CD4-positive, alpha-beta T cell treated with Interleukin-6 at 100 ng/mL for 8 hours (primary cell): ENCODE data around the gene ANGPTL8.

Source experiments
- DNase-seq: peaks from one replicate; pipeline ENCODE4 v3.0.0-alpha.2; 2020; ENCODE audit warnings: mixed read lengths, low spot score

The ANGPTL8 gene

GRCh38 chr19:11261431-11261970, 22.1 kb downstream of the ANGPTL8 start:
- no peak for DNase-seq

- DNase-seq: no peak
Observed at GRCh38 chr19:11261971-11262839, 22.8 kb downstream of the ANGPTL8 start, which contains the start of gene DOCK6. Gene DOCK6 (minus strand): TSS chr19:11262524. CDS start chr19:11262440, 84 bp downstream.

- no peak for DNase-seq
Observed at GRCh38 chr19:11263726-11264125, 24.3 kb downstream of the ANGPTL8 start.

GRCh38 chr19:11264452-11265176, 25.2 kb downstream of the ANGPTL8 start:
- no peak for DNase-seq

GRCh38 chr19:11265177-11265784, 25.9 kb downstream of the ANGPTL8 start:
- no peak for DNase-seq

GRCh38 chr19:11265785-11266236, 26.4 kb downstream of the ANGPTL8 start:
- no peak for DNase-seq

GRCh38 chr19:11267316-11268085, 28.1 kb downstream of the ANGPTL8 start:
- DNase-seq: no peak

GRCh38 chr19:11268783-11269267, 29.4 kb downstream of the ANGPTL8 start:
- no peak for DNase-seq

GRCh38 chr19:11269408-11269807, 30.0 kb downstream of the ANGPTL8 start:
- DNase-seq: no peak

- DNase-seq: no peak
Observed at GRCh38 chr19:11273296-11273695, 33.9 kb downstream of the ANGPTL8 start.

- no peak for DNase-seq
Observed at GRCh38 chr19:11273989-11274388, 34.6 kb downstream of the ANGPTL8 start.

- no peak for DNase-seq
Observed at GRCh38 chr19:11274533-11275086, 35.2 kb downstream of the ANGPTL8 start.

GRCh38 chr19:11278670-11279069, 39.3 kb downstream of the ANGPTL8 start:
- DNase-seq: no peak

GRCh38 chr19:11279505-11280236, 40.3 kb downstream of the ANGPTL8 start:
- peak; percentile 69 for DNase-seq

- no peak for DNase-seq
Observed at GRCh38 chr19:11281356-11282049, 42.1 kb downstream of the ANGPTL8 start.

GRCh38 chr19:11284515-11284914, 45.1 kb downstream of the ANGPTL8 start:
- DNase-seq: no peak

- no peak for DNase-seq
Observed at GRCh38 chr19:11286312-11286974, 47.0 kb downstream of the ANGPTL8 start.

- no peak for DNase-seq
Observed at GRCh38 chr19:11288349-11288748, 48.9 kb downstream of the ANGPTL8 start.

GRCh38 chr19:11290256-11290655, 50.8 kb downstream of the ANGPTL8 start:
- no peak for DNase-seq
